HG03439 (cell line): ENCODE data around the gene LPCAT1.
"Not testable (repeated sequence)": the region's sequence is repeated elsewhere in the genome, so short reads cannot be mapped to it uniquely, and the experiment has no call there.

Source experiments
- ATAC-seq: cut with Tn5 transposase; IDR thresholded peaks from one replicate; pipeline ENCODE4 v1.9.1; 2021; ENCODE audit warnings: mild to moderate bottlenecking, moderate library complexity; ENCODE audit not compliant: unreplicated experiment

LPCAT1 gene

GRCh38 chr5:1523480-1523792 lies 324 bp downstream of the LPCAT1 start:
- ATAC-seq = peak; percentile 23

GRCh38 chr5:1522601-1523479 lies 920 bp downstream of the LPCAT1 start:
- no peak for ATAC-seq

GRCh38 chr5:1521671-1522600 lies 1.8 kb downstream of the LPCAT1 start:
- ATAC-seq = no peak

- ATAC-seq = no peak
These were observed 2.8 kb downstream of the LPCAT1 start for GRCh38 chr5:1520791-1521453.

GRCh38 chr5:1519631-1520210 lies 4.0 kb downstream of the LPCAT1 start:
- no peak for ATAC-seq

GRCh38 chr5:1517838-1518237 lies 5.9 kb downstream of the LPCAT1 start:
- no peak for ATAC-seq

- ATAC-seq = no peak
These were observed 6.9 kb downstream of the LPCAT1 start for GRCh38 chr5:1516615-1517601.

GRCh38 chr5:1515921-1516571 lies 7.7 kb downstream of the LPCAT1 start:
- no peak for ATAC-seq

- ATAC-seq = no peak
These were observed 8.3 kb downstream of the LPCAT1 start for GRCh38 chr5:1515311-1515920.

GRCh38 chr5:1514819-1515310 lies 8.9 kb downstream of the LPCAT1 start:
- ATAC-seq = not testable (repeated sequence)

GRCh38 chr5:1514027-1514818 lies 9.5 kb downstream of the LPCAT1 start:
- ATAC-seq = no peak

GRCh38 chr5:1513326-1514026 lies 10.3 kb downstream of the LPCAT1 start:
- no peak for ATAC-seq

- ATAC-seq = no peak
These were observed 11.0 kb downstream of the LPCAT1 start for GRCh38 chr5:1512541-1513291.

- ATAC-seq = no peak
These were observed 11.9 kb downstream of the LPCAT1 start for GRCh38 chr5:1511651-1512540.

GRCh38 chr5:1511048-1511447 lies 12.7 kb downstream of the LPCAT1 start:
- ATAC-seq = no peak

GRCh38 chr5:1510631-1511030 lies 13.1 kb downstream of the LPCAT1 start:
- no peak for ATAC-seq
